Measurements from ENCODE around the gene KCNIP1. TPM values are rescaled to one million over a fixed set of nuclear protein-coding genes. Genes with fewer than 3 reads are reported as not detected.
A peak's percentile ranks its signal among the peaks of the same experiment; 100 is the strongest.

Gene KCNIP1
- total and polyA plus RNA-seq, 2 of the 8 experiments (the other 6 are each of a cell fraction or from before 2014, with no cell fraction given), result 0.52 to 0.83 TPM

DNA sequence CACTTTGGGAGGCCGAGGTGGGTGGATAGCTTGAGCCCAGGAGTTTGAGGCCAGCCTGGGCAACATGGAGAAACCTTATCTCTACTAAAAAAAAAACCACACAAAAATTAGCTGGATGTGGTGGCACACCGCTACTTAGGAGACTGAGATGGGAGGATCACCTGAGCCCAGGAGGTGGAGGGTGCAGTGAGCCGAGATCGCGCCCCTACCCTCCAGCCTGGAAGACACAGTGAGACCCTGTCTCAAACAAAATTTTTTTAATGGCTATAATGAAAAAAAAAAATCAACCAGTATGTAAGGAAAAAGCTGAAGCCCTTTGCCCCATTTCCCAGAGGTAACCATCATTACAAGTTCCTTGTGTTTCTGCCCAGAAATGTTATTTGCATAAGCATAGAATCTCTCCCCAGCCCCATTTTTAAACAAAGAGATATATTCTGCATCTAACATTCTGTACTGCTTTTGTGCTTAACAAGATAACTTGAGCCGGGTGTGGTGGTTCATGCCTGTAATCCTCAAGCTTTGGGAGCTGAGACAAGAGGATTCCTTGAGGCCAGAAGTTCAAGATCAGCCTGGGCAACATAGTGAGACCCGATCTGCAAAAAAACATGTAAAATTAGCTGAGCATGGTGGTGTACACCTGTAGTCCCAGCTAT lies 35.1 kb upstream of the KCNIP1 start:
- Histone ChIP-seq H2BK120ac (replicated peaks; ENCODE audit: low read depth, low read length) (no peak overlapping the region), H3K23ac (ENCODE audit: insufficient read length) (no peak overlapping the region), H3K9ac (replicated peaks in 1 of 4; ENCODE audit: extremely low read depth in 1 of 4, low read depth in 3 of 4, low read length in 3 of 4) (no peak overlapping the region), H3K14ac (ENCODE audit: insufficient read length) (no peak overlapping the region), H2BK15ac (ENCODE audit: low read length) (no peak overlapping the region), H3K36me3 (ENCODE audit: control insufficient read depth in 2 of 4, insufficient read depth in 4 of 4, low read length in 3 of 4) (no peaks in the 10 kb centered on the region), H4K5ac (ENCODE audit: insufficient read length, low read depth, low read length) (no peak overlapping the region), H2AK5ac (ENCODE audit: low read depth, low read length) (no peak overlapping the region), H3K79me2 (ENCODE audit: control insufficient read depth in 1 of 2, insufficient read depth in 2 of 2, low read length in 2 of 2) (no peaks in the 10 kb centered on the region), H2BK5ac (ENCODE audit: low read depth, low read length) (no peak overlapping the region), H3K27me3 (replicated peaks in 1 of 4; ENCODE audit: control insufficient read depth in 3 of 4, extremely low read depth in 1 of 4, insufficient read depth in 3 of 4, low read length in 3 of 4) (no peaks in the 10 kb centered on the region; a peak in 2 of 7 replicates), H3K9me3 (ENCODE audit: insufficient read depth in 2 of 2, low read depth in 1 of 2, low read length in 1 of 2) (no peaks in the 10 kb centered on the region), H3K79me1 (ENCODE audit: low read depth, low read length) (no peaks in the 10 kb centered on the region), H2BK12ac (ENCODE audit: low read depth, low read length) (no peak overlapping the region), H3K56ac (replicated peaks; ENCODE audit: insufficient read length, low read depth, low read length) (no peak overlapping the region), H4K20me1 (replicated peaks in 1 of 2; ENCODE audit: control insufficient read depth in 1 of 2, insufficient read depth in 2 of 2, low read length in 2 of 2) (no peaks in the 10 kb centered on the region), H3K27ac (ENCODE audit: low read depth, low read length) (no peak overlapping the region), H3K4me1 (replicated peaks in 1 of 4; ENCODE audit: control insufficient read depth in 3 of 4, insufficient read depth in 4 of 4, low read length in 3 of 4) (peaks cover 2 to 6% (median 3%) of the 10 kb centered on the region in 4 experiments; a peak in 5 of 7 replicates), H2AFZ (ENCODE audit: low read length) (no peak overlapping the region), H2BK20ac (ENCODE audit: low read length) (no peak overlapping the region), H3K4me3 (ENCODE audit: extremely low read depth in 1 of 4, insufficient read depth in 2 of 4, low read depth in 3 of 4, low read length in 4 of 4) (no peak overlapping the region), H4K91ac (replicated peaks; ENCODE audit: insufficient read length, low read length) (no peak overlapping the region), H3K4me2 (ENCODE audit: insufficient read depth in 1 of 2, low read depth in 2 of 2, low read length in 2 of 2) (no peak overlapping the region), H3K23me2 (ENCODE audit: low read depth, low read length) (no peaks in the 10 kb centered on the region), H3K4ac (replicated peaks; ENCODE audit: insufficient read length, low read depth, low read length) (no peak overlapping the region), H4K8ac (ENCODE audit: extremely low read depth, insufficient read depth, low read length) (no peak overlapping the region), H3K18ac (ENCODE audit: extremely low read depth, low read length) (no peak overlapping the region)
- DNase-seq (ENCODE audit: low read depth in 1 of 2, low spot score in 2 of 2) (peak in 1 of 2 experiments; percentile 32), FAIRE-seq (no peak)
- POLR2A ChIA-PET (ENCODE audit: partially characterized antibody), result no interaction called here
- CTCF ChIA-PET (ENCODE audit: partially characterized antibody), result interaction anchor here (0.5 to 7.6 kb wide), 10 partner anchors 12 to 244 kb away, joined by 3 to 42 read pairs (median 4); no protein-coding TSS in a partner anchor
- WGBS, 2 experiments (ENCODE audit: extremely low coverage in 1 of 2, insufficient coverage in 1 of 2, insufficient read length in 1 of 2, insufficient replicate concordance in 2 of 2, low coverage in 1 of 2, low lambda C conversion rate in 2 of 2, missing lambda C conversion rate in 1 of 2), result 90% methylated on average over 7 of the region's 7 CpGs; no CpG with 5 or more reads in 1 of the 2 experiments
- TF ChIP-seq CHD2 (IDR thresholded peaks at IDR 0.05; ENCODE audit: low read length), result no peak
- TF ChIP-seq, protein P1, sequence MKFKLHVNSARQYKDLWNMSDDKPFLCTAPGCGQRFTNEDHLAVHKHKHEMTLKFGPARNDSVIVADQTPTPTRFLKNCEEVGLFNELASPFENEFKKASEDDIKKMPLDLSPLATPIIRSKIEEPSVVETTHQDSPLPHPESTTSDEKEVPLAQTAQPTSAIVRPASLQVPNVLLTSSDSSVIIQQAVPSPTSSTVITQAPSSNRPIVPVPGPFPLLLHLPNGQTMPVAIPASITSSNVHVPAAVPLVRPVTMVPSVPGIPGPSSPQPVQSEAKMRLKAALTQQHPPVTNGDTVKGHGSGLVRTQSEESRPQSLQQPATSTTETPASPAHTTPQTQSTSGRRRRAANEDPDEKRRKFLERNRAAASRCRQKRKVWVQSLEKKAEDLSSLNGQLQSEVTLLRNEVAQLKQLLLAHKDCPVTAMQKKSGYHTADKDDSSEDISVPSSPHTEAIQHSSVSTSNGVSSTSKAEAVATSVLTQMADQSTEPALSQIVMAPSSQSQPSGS (IDR thresholded peaks at IDR 0.05; ENCODE audit: low read length), result no peak
- TF ChIP-seq GTF2F1 (IDR thresholded peaks at IDR 0.05; ENCODE audit: borderline replicate concordance, low read depth, low read length), result no peak
- TF ChIP-seq CHD1 (IDR thresholded peaks at IDR 0.05; ENCODE audit: low read depth, low read length), result no peak
- TF ChIP-seq CBX8 (IDR thresholded peaks at IDR 0.05; ENCODE audit: borderline replicate concordance, low read depth, low read length), result no peak
- no peak for TF ChIP-seq JUND (IDR thresholded peaks at IDR 0.05; ENCODE audit: low read length)
- TF ChIP-seq NANOG (IDR thresholded peaks at IDR 0.05; ENCODE audit: insufficient read depth, low read depth, low read length, poor library complexity, severe bottlenecking), result no peak
- TF ChIP-seq MAFK (IDR thresholded peaks at IDR 0.05; ENCODE audit: low read depth, low read length), result no peak
- TF ChIP-seq SUZ12 (IDR thresholded peaks at IDR 0.05; ENCODE audit: low read length), result no peak
- TF ChIP-seq SAP30 (IDR thresholded peaks at IDR 0.05; ENCODE audit: insufficient read depth, insufficient replicate concordance, low read length), result no peak
- no peak for TF ChIP-seq BCL11A (IDR thresholded peaks at IDR 0.05; ENCODE audit: low read depth in 2 of 2, low read length in 2 of 2)

Measured in H1 (cell line).